ENCODE measurements around the gene AIG1.
A peak's percentile ranks its signal among the peaks of the same experiment; 100 is the strongest.
"Not testable (repeated sequence)": the region's sequence is repeated elsewhere in the genome, so short reads cannot be mapped to it uniquely, and the experiment has no call there.

AIG1 gene

DNA sequence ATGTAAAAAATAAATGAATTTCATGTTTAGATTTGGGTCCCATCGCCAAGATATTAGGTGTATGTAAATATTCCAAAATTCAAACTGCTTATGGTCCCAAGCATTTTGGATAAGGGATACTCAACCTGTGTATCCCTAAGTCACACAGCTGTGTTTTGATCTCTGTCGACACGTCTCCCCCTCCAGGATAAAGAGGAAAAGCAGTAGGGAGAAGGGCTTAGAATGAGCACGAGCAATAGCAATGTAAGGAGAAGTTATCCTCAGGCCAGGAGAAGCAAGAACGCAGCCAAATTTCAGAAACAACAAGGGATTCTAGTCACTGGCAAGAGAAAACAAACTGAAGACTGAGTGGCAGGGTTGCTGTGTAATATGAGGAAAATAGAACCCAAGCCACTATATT is 181.2 kb downstream of the AIG1 start:
- DNase-seq: no peak

GRCh38 chr6:143243786-143244185 is 183.1 kb downstream of the AIG1 start:
- no peak for DNase-seq

GRCh38 chr6:143245656-143246055 is 185.0 kb downstream of the AIG1 start:
- DNase-seq: no peak

DNA sequence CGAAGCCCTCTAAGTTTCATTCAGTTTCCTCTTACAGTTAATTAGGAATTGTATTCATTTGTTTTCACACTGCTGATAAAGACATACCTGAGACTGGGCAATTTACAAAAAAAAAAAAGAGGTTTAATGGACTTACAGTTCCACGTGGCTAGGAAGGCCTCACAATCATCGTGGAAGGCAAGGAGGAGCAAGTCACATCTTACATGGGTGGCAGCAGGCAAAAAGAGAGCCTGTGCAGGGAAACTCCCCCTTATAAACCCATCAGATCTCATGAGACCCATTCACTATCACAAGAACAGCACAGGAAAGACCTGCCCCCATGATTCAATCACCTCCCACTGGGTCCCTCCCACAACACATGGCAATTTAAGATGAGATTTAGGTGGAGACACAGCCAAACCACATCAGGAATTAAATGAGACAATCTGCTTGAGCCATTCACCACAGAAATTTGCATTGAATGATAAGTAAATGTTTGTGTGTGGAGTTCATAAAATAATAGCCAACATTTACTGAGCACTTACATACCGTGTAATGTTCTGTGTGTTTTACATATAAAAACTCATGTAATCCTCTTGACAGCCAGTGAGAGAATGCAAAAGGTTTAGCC is 185.6 kb downstream of the AIG1 start:
- DNase-seq: not testable (repeated sequence)

GRCh38 chr6:143247586-143247985 is 186.9 kb downstream of the AIG1 start:
- DNase-seq: no peak

- DNase-seq: peak; percentile 54
These were observed 187.7 kb downstream of the AIG1 start for GRCh38 chr6:143248359-143248758.

DNA sequence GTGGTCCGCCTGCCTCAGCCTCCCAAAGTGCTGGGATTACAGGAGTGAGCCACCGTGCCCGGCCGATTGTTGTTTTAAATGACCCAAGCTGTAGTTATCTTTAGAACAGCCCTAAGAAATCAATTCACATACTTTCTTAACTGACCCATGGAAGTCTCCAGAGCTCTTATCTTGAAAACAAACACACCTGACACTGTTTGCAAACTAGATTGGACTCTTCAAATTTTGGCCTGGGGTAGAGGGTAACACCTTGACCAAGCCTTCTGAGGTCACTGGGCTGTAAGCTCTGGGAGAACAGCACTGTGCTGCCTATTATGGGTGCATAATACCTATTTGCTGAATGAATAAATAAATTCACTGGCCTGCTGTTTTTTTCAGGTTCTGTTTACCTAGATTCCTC is 190.6 kb downstream of the AIG1 start:
- no peak for DNase-seq

DNA sequence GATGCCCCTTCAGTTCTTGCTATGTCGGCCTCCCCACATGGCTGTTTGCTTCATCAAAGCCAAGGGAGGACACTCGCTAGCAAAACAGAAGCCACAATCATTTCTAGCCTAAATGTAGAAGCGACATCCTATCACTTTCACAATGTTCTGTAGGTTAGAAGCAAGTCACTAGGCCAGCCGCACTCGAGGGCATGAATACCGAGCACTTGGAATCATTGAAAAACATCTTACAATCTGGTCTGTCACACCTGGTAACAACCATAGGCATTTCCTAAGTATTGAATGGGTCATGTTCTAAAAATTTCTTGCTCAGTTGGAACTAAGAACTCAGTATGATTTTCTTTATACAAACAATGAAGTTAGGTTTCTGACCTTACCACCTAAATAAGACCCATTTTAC is 192.3 kb downstream of the AIG1 start:
- DNase-seq: no peak

- no peak for DNase-seq
These were observed 192.9 kb downstream of the AIG1 start for GRCh38 chr6:143253586-143253985.

DNA sequence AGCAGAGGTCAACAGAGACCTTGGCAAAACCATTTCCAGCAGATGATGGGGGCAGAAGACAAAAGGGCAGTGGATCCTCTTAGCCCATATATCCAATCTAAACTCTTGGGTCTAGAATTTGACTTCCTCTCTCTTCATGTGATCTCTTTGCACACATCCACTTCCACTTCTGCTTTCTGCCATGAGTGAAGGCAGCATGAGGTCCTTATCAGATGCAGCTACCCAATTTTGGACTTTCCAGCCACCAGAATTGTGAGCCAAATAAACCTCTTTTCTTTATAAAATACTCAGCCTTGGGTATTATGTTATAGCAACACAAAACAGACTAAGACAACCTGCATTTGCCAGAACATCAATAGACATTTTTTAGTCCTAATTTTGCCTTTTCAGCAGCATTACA is 198.3 kb downstream of the AIG1 start:
- DNase-seq: no peak

DNA sequence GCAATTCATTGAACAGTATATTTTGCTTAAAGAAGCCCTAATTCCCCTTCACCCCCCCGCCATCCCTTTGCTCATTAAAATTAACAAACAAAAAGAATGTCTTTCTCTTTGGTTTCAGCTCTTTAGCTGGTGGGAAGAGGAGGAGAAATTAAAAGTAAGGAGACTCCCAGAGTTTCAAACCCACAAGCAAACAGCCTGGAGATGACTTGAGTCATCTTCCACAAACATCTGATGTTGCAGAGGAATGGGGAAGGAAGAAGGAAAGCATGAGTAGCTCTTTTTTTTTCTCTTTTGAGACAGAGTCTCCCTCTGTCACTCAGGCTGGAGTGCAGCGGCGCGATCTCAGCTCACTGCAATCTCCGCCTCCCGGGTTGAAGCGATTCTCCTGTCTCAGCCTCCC is 200.2 kb downstream of the AIG1 start:
- no peak for DNase-seq

GRCh38 chr6:143261899-143262436 is 201.3 kb downstream of the AIG1 start:
- DNase-seq: no peak

DNA sequence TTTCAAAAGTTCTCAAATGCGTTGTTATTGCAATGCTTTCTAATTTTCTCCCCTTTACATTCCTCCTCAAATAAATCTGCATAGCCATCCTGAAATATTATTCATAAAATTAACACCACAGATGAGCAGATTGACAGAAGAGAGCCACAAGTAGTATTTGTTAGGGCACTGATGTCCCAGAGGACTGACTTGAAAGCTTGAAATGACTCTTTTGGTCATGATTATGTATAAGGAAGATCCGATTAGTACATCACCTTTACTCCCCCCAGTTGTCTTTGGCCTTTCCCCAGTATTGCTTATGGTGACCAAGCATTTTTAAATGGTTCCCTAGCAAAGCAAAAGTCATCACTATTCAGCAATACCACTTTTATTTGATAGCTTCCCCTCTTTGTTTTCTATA is 202.2 kb downstream of the AIG1 start:
- DNase-seq: no peak

DNA sequence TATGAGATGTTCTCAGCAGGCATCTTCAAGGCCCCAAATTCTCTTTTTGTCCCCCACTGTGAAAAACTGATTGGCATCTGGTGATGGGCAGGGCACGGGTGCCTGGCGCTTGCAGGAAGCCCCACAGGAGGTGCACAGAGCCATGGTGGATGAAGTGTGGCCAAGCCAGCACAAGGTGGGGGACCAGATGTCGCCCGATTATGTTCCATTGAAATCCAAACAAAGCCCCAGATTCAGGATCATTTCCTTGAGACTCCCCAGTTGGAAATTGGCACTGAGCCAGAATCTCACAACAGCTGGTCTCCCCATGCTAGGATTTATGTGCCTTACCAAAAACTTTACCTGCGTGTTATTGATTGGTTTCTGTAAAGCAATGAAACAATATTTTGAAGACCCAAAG is 203.7 kb downstream of the AIG1 start:
- DNase-seq: no peak

DNA sequence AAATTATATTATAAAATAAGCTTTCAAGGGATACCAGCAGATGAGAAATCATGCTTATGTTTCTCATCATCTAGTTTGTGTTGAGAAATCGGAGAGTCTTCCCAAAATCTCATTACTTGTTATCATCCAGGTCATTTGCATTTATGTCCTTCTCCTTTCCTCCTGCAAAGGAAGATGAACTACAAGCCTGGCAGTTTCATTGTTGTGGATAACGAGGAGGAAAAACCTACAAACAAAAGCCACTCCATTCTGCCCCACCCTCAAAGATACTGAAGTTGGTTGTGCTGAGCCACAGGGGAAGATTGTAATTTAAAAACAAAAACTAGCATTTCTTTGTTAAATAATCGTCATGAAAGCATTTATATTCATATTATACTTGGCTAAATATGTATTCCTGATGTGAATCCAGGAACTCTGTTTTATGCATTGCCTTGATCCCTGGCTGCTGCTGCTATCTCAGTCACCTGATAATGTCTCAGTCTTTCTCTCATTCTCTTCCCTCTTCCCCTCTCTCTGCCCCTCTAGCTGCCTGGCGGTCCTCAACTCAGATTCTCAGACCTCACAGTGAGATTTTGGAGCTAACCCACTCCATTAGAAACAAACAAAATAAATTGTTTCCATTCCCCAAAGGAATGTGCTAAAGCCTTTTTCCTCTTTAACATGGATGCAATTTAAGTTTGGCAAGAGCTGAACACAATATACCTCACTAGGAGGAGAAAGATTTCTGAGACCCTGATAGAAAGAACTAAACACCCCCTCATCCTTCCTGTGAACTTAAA is 204.5 kb downstream of the AIG1 start:
- no peak for DNase-seq

GRCh38 chr6:143267760-143268159 is 207.1 kb downstream of the AIG1 start:
- no peak for DNase-seq

DNA sequence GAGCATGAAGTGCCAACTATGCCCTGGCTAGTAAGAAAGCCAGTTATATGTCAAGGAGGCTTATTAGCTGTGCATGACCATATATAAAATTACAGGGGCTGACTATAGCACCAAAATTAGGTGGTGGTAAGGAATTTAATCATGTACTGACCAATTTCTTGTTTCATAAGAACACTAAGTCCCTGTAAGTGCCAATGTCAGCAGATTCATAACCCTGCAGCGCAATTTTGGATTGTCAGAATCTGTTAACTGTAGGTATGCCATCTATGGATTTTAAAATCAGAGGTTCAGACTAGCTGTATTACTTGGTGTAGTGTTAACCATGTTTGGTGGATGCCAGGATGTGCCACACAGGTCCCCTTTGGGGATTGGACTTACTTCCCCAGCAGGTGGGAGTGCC is 207.8 kb downstream of the AIG1 start:
- no peak for DNase-seq

DNA sequence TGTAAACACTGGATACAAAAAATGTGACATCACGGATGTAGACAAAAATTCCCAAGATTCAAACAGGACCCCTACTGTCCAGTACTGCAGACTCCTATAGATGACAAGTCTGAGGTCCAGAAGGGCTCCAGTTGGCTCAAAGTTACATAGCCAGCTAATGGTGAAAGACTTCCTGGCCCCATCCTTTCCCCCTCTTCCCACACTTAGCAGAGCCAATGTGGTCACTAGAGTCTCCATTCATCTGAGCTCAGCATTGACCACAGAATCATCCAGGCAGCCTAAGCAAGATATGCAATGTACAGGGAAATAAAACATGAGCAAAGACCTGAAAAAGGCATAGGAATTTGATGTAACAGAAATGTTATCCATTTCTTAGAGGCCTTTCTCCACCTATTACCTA is 209.3 kb downstream of the AIG1 start:
- DNase-seq: no peak

GRCh38 chr6:143271024-143271423 is 210.3 kb downstream of the AIG1 start:
- DNase-seq: no peak

- no peak for DNase-seq
These were observed 215.7 kb downstream of the AIG1 start for GRCh38 chr6:143276436-143276835.

GRCh38 chr6:143279385-143279784 is 218.7 kb downstream of the AIG1 start:
- no peak for DNase-seq

GRCh38 chr6:143283887-143284645 is 223.4 kb downstream of the AIG1 start:
- no peak for DNase-seq

- no peak for DNase-seq
These were observed 225.6 kb downstream of the AIG1 start for GRCh38 chr6:143286251-143286795.

DNA sequence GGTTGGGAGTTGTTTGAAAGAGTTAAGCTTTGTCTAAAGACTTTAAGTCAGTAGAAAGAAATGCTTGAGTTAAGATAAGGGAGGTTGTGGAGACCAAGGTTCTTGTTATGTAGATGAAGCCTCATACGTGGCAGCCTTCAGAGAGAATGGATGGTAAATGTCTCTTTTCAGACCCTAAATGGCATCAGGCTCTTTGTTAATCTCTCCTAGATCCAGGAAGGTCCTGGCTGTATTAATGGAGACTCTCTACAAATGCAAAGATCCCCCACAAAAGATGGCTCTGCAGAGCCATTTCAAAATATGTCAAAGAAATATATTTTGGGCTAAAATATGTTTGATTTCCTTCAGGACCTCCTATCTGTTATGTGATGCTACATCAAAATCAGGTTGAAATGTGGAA is 228.2 kb downstream of the AIG1 start:
- DNase-seq: no peak
